ENCODE results near the gene RSPO4. TPM values are rescaled to one million over a fixed set of nuclear protein-coding genes. Genes with fewer than 3 reads are reported as not detected.

RSPO4 gene
- total RNA-seq, 1 experiment from 2014 or later: 6.7 TPM

- no peak for TF ChIP-seq CTCF (conservative IDR thresholded peaks at IDR 0.05)
- Histone ChIP-seq H4K91ac (ENCODE audit: insufficient read length, low read depth, low read length) (no peak overlapping the region), H2BK120ac (ENCODE audit: low read depth, low read length, poor library complexity, severe bottlenecking) (no peak overlapping the region), H3K9ac (ENCODE audit: extremely low read depth, insufficient read length, low read length) (no peak overlapping the region), H3K56ac (ENCODE audit: insufficient read length, low read depth, low read length) (no peak overlapping the region), H3K4me2 (ENCODE audit: insufficient read depth, insufficient read length, low read length) (no peak overlapping the region), H3K9me3 (ENCODE audit: control insufficient read depth, low read depth, low read length) (no peaks in the 10 kb centered on the region), H3K14ac (ENCODE audit: insufficient read depth, low read length) (no peak overlapping the region), H3T11ph (ENCODE audit: low read length) (no peak overlapping the region), H4K5ac (ENCODE audit: insufficient read length, low read depth, low read length) (no peak overlapping the region), H4K20me1 (ENCODE audit: control insufficient read depth, insufficient read depth, insufficient read length) (no peaks in the 10 kb centered on the region), H2AK5ac (ENCODE audit: insufficient read length, low read length) (no peak overlapping the region), H2BK20ac (ENCODE audit: low read depth, low read length, poor library complexity, severe bottlenecking) (no peak overlapping the region), H3K79me2 (ENCODE audit: insufficient read depth, low read length) (no peaks in the 10 kb centered on the region), H2BK12ac (ENCODE audit: insufficient read length, low read depth, low read length) (no peak overlapping the region), H3K4ac (ENCODE audit: low read depth, low read length) (no peak overlapping the region), H3K23me2 (ENCODE audit: insufficient read length, low read depth, low read length, poor library complexity, severe bottlenecking) (no peaks in the 10 kb centered on the region), H3K4me1 (ENCODE audit: insufficient read depth, low read length) (no peaks in the 10 kb centered on the region), H2AFZ (ENCODE audit: low read length) (no peak overlapping the region), H2BK15ac (ENCODE audit: low read depth, low read length) (no peak overlapping the region), H3K23ac (ENCODE audit: insufficient read length, low read depth, low read length) (no peak overlapping the region), H2BK5ac (ENCODE audit: insufficient read length, low read length) (no peak overlapping the region), H3K27me3 (ENCODE audit: insufficient read depth, low read length) (no peaks in the 10 kb centered on the region), H3K18ac (ENCODE audit: insufficient read length, low read depth, low read length) (no peak overlapping the region), H4K8ac (replicated peaks; ENCODE audit: insufficient read length, low read depth, low read length) (no peak overlapping the region), H3K79me1 (ENCODE audit: insufficient read depth, low read depth, low read length, poor library complexity, severe bottlenecking) (no peaks in the 10 kb centered on the region), H3K27ac (ENCODE audit: insufficient read length, low read depth, low read length) (no peak overlapping the region)
- no peak overlapping the region for H3K4me3 Mint-ChIP-seq
- H3K9me3 Mint-ChIP-seq: no peaks in the 10 kb centered on the region
- H3K4me1 Mint-ChIP-seq: peaks cover 0 to 13% of the 10 kb centered on the region in 2 experiments; a peak in 3 of 4 replicates
- DNase-seq: no peak
- no CpG with 5 or more reads among the region's 1 CpG for WGBS (ENCODE audit: extremely low coverage, insufficient read length, low lambda C conversion rate)
- H3K36me3 Mint-ChIP-seq (ENCODE audit: insufficient read depth in 1 of 3, low read depth in 3 of 3): no peaks in the 10 kb centered on the region
- peaks cover 14% of the 10 kb centered on the region for H3K27me3 Mint-ChIP-seq (ENCODE audit: low read depth)
- no peak overlapping the region for H3K27ac Mint-ChIP-seq
These were observed 13.1 kb upstream of the RSPO4 start for GRCh38 chr20:1015181-1015580.

Measured in H9 (cell line).